ENCODE measurements around the gene CALML4.

Gene CALML4

DNA sequence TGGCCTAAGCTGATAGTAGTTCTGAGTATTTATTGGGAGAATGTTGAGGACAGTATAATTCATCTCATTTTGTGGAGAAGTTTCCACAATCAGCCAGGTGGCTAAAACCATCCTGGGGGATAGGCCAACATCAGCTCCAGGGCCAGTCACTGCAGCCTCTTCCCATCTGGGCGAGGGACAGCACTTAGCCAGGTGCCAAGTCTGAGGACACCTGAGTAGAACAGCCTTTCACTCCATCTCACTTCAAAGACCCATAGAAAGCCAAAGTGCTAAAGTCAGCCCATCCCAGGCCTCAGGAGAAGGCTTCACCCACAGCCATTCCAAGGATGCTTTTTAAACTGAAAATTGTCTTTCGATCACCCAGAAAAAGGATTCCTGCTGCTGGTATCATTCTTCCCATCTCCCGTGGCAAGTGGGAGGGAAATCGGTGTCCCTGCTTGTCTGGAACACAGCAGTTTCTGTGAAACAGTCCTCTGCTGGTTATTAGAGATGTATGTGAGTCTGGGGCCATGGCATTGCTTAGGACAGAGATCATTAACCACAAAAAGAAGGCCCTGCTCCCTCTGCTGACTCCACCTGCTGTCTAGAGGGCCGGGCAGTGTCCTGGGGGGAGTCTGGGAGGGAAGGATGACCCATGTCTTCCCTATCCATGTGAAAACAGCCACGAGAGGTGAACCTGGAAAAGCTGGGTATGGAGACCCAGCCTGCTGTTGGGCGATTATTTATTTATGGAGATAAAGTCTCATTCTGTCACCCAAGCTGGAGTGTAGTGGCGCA, 9.6 kb downstream of the CALML4 start:
- Histone ChIP-seq H3K4me3 (ENCODE audit: low read length) (no peak overlapping the region), H3F3A (ENCODE audit: control insufficient read depth, insufficient read depth) (no peaks in the 10 kb centered on the region; the same call in none of the 2 replicates), H3K9me2 (replicated peaks; ENCODE audit: control insufficient read depth, low read length) (no peaks in the 10 kb centered on the region), H3K9me3 (ENCODE audit: control insufficient read depth, insufficient read depth, low read length) (no peaks in the 10 kb centered on the region), H3K4me2 (ENCODE audit: low read length) (no peak overlapping the region), H3K27me3 (ENCODE audit: control insufficient read depth, low read length) (no peaks in the 10 kb centered on the region), H3K27ac (ENCODE audit: low read depth, low read length) (no peak overlapping the region), H4K20me1 (ENCODE audit: control insufficient read depth, insufficient read depth, low read depth, low read length) (no peaks in the 10 kb centered on the region), H3K36me3 (ENCODE audit: control insufficient read depth, low read length) (peaks cover 35% of the 10 kb centered on the region), H3K4me1 (ENCODE audit: control insufficient read depth, low read length) (no peaks in the 10 kb centered on the region), H3K79me2 (ENCODE audit: control insufficient read depth, low read length) (no peaks in the 10 kb centered on the region)
- no peak for TF ChIP-seq EZH2phosphoT487 (IDR thresholded peaks at IDR 0.05; ENCODE audit: borderline replicate concordance, low read length)
- TF ChIP-seq CTCF (IDR thresholded peaks at IDR 0.05; ENCODE audit: low read depth, low read length, poor library complexity, severe bottlenecking), result peak; percentile 2

DNA sequence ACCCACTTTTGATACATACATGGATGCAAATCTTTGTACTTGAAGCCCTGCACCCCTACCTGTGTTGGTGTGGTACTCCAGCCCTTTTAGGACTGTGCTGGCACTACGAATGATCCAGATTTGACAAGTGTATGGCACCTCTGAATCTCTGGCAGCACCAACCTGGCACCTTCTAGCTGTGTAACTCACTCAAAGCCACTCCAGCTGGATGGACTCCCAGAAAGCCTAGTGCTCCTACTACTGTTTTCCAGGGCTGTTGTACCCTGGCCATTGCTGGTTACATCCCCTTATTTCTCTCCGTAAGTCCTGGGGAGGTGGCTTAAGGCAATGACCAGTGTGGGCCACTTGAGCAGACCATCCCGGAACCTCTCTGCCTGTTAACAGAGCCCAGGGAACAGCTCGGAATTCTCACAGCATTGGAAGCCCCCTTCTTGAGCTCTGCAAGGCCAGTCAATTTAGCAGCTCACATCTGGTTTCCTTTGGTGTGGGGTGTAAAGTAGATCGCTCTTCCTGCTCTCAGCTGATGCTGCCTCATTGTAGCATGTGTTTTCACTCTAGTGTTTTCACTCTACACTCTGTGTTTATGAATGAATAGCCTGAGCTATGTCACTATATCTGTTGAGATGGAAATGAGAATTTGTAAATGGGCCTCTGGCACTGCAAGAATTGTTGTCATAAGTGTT, 12.2 kb downstream of the CALML4 start:
- TF ChIP-seq CTCF (IDR thresholded peaks at IDR 0.05; ENCODE audit: low read depth, low read length, poor library complexity, severe bottlenecking) (no peak), EZH2phosphoT487 (IDR thresholded peaks at IDR 0.05; ENCODE audit: borderline replicate concordance, low read length) (no peak)
- Histone ChIP-seq H3K27ac (ENCODE audit: low read depth, low read length) (no peak overlapping the region), H3K36me3 (ENCODE audit: control insufficient read depth, low read length) (peaks cover 60% of the 10 kb centered on the region), H3K79me2 (ENCODE audit: control insufficient read depth, low read length) (no peaks in the 10 kb centered on the region), H3K4me3 (ENCODE audit: low read length) (no peak overlapping the region), H3K27me3 (ENCODE audit: control insufficient read depth, low read length) (no peaks in the 10 kb centered on the region), H3K9me2 (replicated peaks; ENCODE audit: control insufficient read depth, low read length) (no peaks in the 10 kb centered on the region), H3K4me1 (ENCODE audit: control insufficient read depth, low read length) (peaks cover 14% of the 10 kb centered on the region), H3K9me3 (ENCODE audit: control insufficient read depth, insufficient read depth, low read length) (no peaks in the 10 kb centered on the region), H3K4me2 (ENCODE audit: low read length) (no peak overlapping the region), H3F3A (ENCODE audit: control insufficient read depth, insufficient read depth) (peaks cover 5% of the 10 kb centered on the region), H4K20me1 (ENCODE audit: control insufficient read depth, insufficient read depth, low read depth, low read length) (no peaks in the 10 kb centered on the region; the same call in 1 of the 2 replicates)

DNA sequence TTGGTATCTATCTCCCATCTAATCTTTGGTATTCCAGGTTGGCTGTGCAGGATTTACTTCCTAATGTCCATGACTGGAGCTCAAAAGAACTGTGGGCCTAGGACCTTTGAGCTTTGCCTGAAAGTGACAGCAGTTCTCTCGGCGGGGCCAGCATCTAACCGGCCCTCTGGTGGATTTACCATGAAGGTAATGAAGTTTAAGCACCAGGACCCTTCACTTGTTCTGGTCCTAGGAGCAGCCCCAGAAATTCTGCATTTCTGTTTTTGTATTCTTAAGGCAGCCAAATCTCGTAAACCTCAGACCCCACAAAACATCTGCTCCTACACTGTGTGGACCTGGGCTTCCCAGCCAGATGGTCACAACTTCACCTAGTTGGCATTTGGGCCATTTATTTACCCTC, 13.0 kb downstream of the CALML4 start:
- no peaks in the 10 kb centered on the region for H3K9me2 ChIP-seq (replicated peaks; ENCODE audit: control insufficient read depth, low read length)

More for the DNA sequence above, 13.0 kb downstream of the CALML4 start:
- Histone ChIP-seq H3K4me3 (ENCODE audit: low read length) (no peak overlapping the region), H3K79me2 (ENCODE audit: control insufficient read depth, low read length) (no peaks in the 10 kb centered on the region), H4K20me1 (ENCODE audit: control insufficient read depth, insufficient read depth, low read depth, low read length) (no peaks in the 10 kb centered on the region; the same call in 1 of the 2 replicates), H3K27me3 (ENCODE audit: control insufficient read depth, low read length) (no peaks in the 10 kb centered on the region), H3K36me3 (ENCODE audit: control insufficient read depth, low read length) (peaks cover 68% of the 10 kb centered on the region), H3F3A (ENCODE audit: control insufficient read depth, insufficient read depth) (peaks cover 5% of the 10 kb centered on the region), H3K9me3 (ENCODE audit: control insufficient read depth, insufficient read depth, low read length) (no peaks in the 10 kb centered on the region), H3K4me1 (ENCODE audit: control insufficient read depth, low read length) (peaks cover 19% of the 10 kb centered on the region), H3K4me2 (ENCODE audit: low read length) (no peak overlapping the region), H3K27ac (ENCODE audit: low read depth, low read length) (no peak overlapping the region)
- TF ChIP-seq EZH2phosphoT487 (IDR thresholded peaks at IDR 0.05; ENCODE audit: borderline replicate concordance, low read length), result no peak
- no peak for TF ChIP-seq CTCF (IDR thresholded peaks at IDR 0.05; ENCODE audit: low read depth, low read length, poor library complexity, severe bottlenecking)

Data from DOHH2 (cell line).